Muscle layer of colon (tissue), 2 donors: Measurements from ENCODE around the gene CDC42.

Experiments
- H3K27ac ChIP-seq: one replicate; pipeline ENCODE4 v1.7.0; 2013; ENCODE audit warnings: low read depth, mild to moderate bottlenecking, low read length, moderate library complexity
- H3K27me3 ChIP-seq, 2 donors: one replicate each; pipeline ENCODE4 v1.7.0; 2013; ENCODE audit warnings: low read length in 2 of 2, mild to moderate bottlenecking in 2 of 2; ENCODE audit not compliant: insufficient read depth in 2 of 2, control insufficient read depth in 1 of 2
- H3K36me3 ChIP-seq: one replicate; pipeline ENCODE4 v1.7.0; 2013; ENCODE audit warnings: mild to moderate bottlenecking, low read length; ENCODE audit not compliant: insufficient read depth
- H3K4me1 ChIP-seq: one replicate; pipeline ENCODE4 v1.7.0; 2013; ENCODE audit warnings: mild to moderate bottlenecking, low read length; ENCODE audit not compliant: insufficient read depth
- H3K4me3 ChIP-seq, 2 donors: one replicate each; pipeline ENCODE4 v1.7.0; 2013; ENCODE audit warnings: low read length in 2 of 2, low read depth in 1 of 2, mild to moderate bottlenecking in 1 of 2, moderate library complexity in 1 of 2
- H3K9ac ChIP-seq: one replicate; pipeline ENCODE4 v1.7.0; 2013; ENCODE audit warnings: low read length
- H3K9me3 ChIP-seq: one replicate; pipeline ENCODE4 v1.7.0; 2013; ENCODE audit warnings: mild to moderate bottlenecking, low read length
- donor health status: abdominal sarcoma.
- donor health status: Adenocarcinoma of cecum.

The CDC42 gene

GRCh38 chr1:22104094-22104493, 51.6 kb downstream of the CDC42 start:
- Histone ChIP-seq H3K27me3 (no peaks in the 10 kb centered on the region), H3K27ac (no peak overlapping the region), H3K4me1 (peaks cover 43% of the 10 kb centered on the region), H3K9ac (no peak overlapping the region), H3K9me3 (no peaks in the 10 kb centered on the region), H3K36me3 (peaks cover 19% of the 10 kb centered on the region), H3K4me3 (no peak overlapping the region)

GRCh38 chr1:22104865-22105437, 52.4 kb downstream of the CDC42 start:
- Histone ChIP-seq H3K9ac (no peak overlapping the region), H3K4me3 (no peak overlapping the region), H3K9me3 (no peaks in the 10 kb centered on the region), H3K4me1 (peaks cover 51% of the 10 kb centered on the region), H3K27me3 (no peaks in the 10 kb centered on the region), H3K27ac (no peak overlapping the region), H3K36me3 (peaks cover 15% of the 10 kb centered on the region)

GRCh38 chr1:22105611-22106207, 53.2 kb downstream of the CDC42 start:
- Histone ChIP-seq H3K36me3 (peaks cover 15% of the 10 kb centered on the region), H3K9ac (no peak overlapping the region), H3K27ac (no peak overlapping the region), H3K27me3 (no peaks in the 10 kb centered on the region), H3K4me3 (no peak overlapping the region), H3K9me3 (no peaks in the 10 kb centered on the region), H3K4me1 (peaks cover 47% of the 10 kb centered on the region)

- Histone ChIP-seq H3K4me3 (no peak overlapping the region), H3K9ac (no peak overlapping the region), H3K27ac (no peak overlapping the region), H3K9me3 (no peaks in the 10 kb centered on the region), H3K36me3 (peaks cover 15% of the 10 kb centered on the region), H3K4me1 (peaks cover 52% of the 10 kb centered on the region), H3K27me3 (no peaks in the 10 kb centered on the region)
Measured at GRCh38 chr1:22107126-22107525, 54.6 kb downstream of the CDC42 start.

- peak overlapping the region; percentile 64 for H3K27ac ChIP-seq
- H3K9me3 ChIP-seq, result no peaks in the 10 kb centered on the region
- no peak overlapping the region for H3K9ac ChIP-seq
- H3K27me3 ChIP-seq, result no peaks in the 10 kb centered on the region
- H3K36me3 ChIP-seq, result peaks cover 26% of the 10 kb centered on the region
- H3K4me3 ChIP-seq, result peak overlapping the region in 1 of 2 donors; percentile 26
- H3K4me1 ChIP-seq, result peaks cover 45% of the 10 kb centered on the region
Measured at GRCh38 chr1:22108339-22109105, 56.0 kb downstream of the CDC42 start.

GRCh38 chr1:22110016-22110415, 57.5 kb downstream of the CDC42 start:
- Histone ChIP-seq H3K36me3 (peaks cover 20% of the 10 kb centered on the region), H3K9me3 (no peaks in the 10 kb centered on the region), H3K4me1 (peaks cover 59% of the 10 kb centered on the region), H3K27ac (no peak overlapping the region), H3K4me3 (no peak overlapping the region), H3K9ac (no peak overlapping the region), H3K27me3 (no peaks in the 10 kb centered on the region)

GRCh38 chr1:22111115-22111514, 58.6 kb downstream of the CDC42 start:
- peaks cover 65% of the 10 kb centered on the region for H3K4me1 ChIP-seq
- H3K27me3 ChIP-seq, result no peaks in the 10 kb centered on the region
- no peak overlapping the region for H3K4me3 ChIP-seq
- H3K27ac ChIP-seq, result no peak overlapping the region
- H3K36me3 ChIP-seq, result peaks cover 16% of the 10 kb centered on the region
- H3K9ac ChIP-seq, result no peak overlapping the region
- H3K9me3 ChIP-seq, result no peaks in the 10 kb centered on the region

- no peak overlapping the region for H3K4me3 ChIP-seq
- H3K9ac ChIP-seq, result no peak overlapping the region
- H3K9me3 ChIP-seq, result no peaks in the 10 kb centered on the region
- no peak overlapping the region for H3K27ac ChIP-seq
- peaks cover 67% of the 10 kb centered on the region for H3K4me1 ChIP-seq
- H3K27me3 ChIP-seq, result no peaks in the 10 kb centered on the region
- peaks cover 16% of the 10 kb centered on the region for H3K36me3 ChIP-seq
Measured at GRCh38 chr1:22111620-22112019, 59.1 kb downstream of the CDC42 start.

GRCh38 chr1:22112554-22112953, 60.0 kb downstream of the CDC42 start:
- peaks cover 71% of the 10 kb centered on the region for H3K4me1 ChIP-seq
- no peaks in the 10 kb centered on the region for H3K27me3 ChIP-seq
- no peaks in the 10 kb centered on the region for H3K9me3 ChIP-seq
- no peak overlapping the region for H3K27ac ChIP-seq
- no peak overlapping the region for H3K9ac ChIP-seq
- H3K36me3 ChIP-seq, result peaks cover 16% of the 10 kb centered on the region
- H3K4me3 ChIP-seq, result no peak overlapping the region

GRCh38 chr1:22114083-22115012, 61.8 kb downstream of the CDC42 start:
- Histone ChIP-seq H3K4me1 (peaks cover 59% of the 10 kb centered on the region), H3K36me3 (peaks cover 24% of the 10 kb centered on the region), H3K27ac (no peak overlapping the region), H3K4me3 (no peak overlapping the region), H3K27me3 (no peaks in the 10 kb centered on the region), H3K9ac (no peak overlapping the region), H3K9me3 (no peaks in the 10 kb centered on the region)

GRCh38 chr1:22115286-22115685, 62.8 kb downstream of the CDC42 start:
- Histone ChIP-seq H3K27me3 (no peaks in the 10 kb centered on the region), H3K36me3 (peaks cover 30% of the 10 kb centered on the region), H3K27ac (no peak overlapping the region), H3K4me3 (no peak overlapping the region), H3K4me1 (peaks cover 54% of the 10 kb centered on the region), H3K9me3 (no peaks in the 10 kb centered on the region), H3K9ac (no peak overlapping the region)
